ENCODE results near the gene MUC4. TPM values are rescaled to one million over a fixed set of nuclear protein-coding genes. Genes with fewer than 3 reads are reported as not detected.

MUC4 gene
- total and polyA plus RNA-seq, 2 experiments from 2014 or later: 1.3 TPM

- H3K27ac Mint-ChIP-seq: no peak overlapping the region
- TF ChIP-seq ETS1 (IDR thresholded peaks at IDR 0.05) (no peak), EZH2 (IDR thresholded peaks at IDR 0.05; ENCODE audit: low read depth, unreplicated experiment) (no peak), CREB1 (CRISPR knock-in tag; IDR thresholded peaks at IDR 0.05; ENCODE audit: low read depth) (no peak), ZNF462 (CRISPR knock-in tag; IDR thresholded peaks at IDR 0.05) (no peak), EZH2phosphoT487 (IDR thresholded peaks at IDR 0.05; ENCODE audit: unreplicated experiment) (no peak), POLR2AphosphoS5 (IDR thresholded peaks at IDR 0.05; ENCODE audit: low read depth) (no peak), NANOG (IDR thresholded peaks at IDR 0.05; ENCODE audit: borderline replicate concordance) (no peak), ZNF331 (CRISPR knock-in tag; IDR thresholded peaks at IDR 0.05; ENCODE audit: low read depth) (no peak), CTCF (conservative IDR thresholded peaks at IDR 0.05; ENCODE audit: low read depth in 2 of 2) (no peak), JUNB (IDR thresholded peaks at IDR 0.05; ENCODE audit: unreplicated experiment) (no peak), STAT1 (IDR thresholded peaks at IDR 0.05; ENCODE audit: unreplicated experiment) (no peak), REST (IDR thresholded peaks at IDR 0.05; ENCODE audit: unreplicated experiment) (no peak), ZNF114 (CRISPR knock-in tag; IDR thresholded peaks at IDR 0.05) (no peak)
- H3K36me3 Mint-ChIP-seq (ENCODE audit: low read depth): no peaks in the 10 kb centered on the region
These were observed 82.1 kb downstream of the MUC4 start for GRCh38 chr3:195729476-195730251.

More at GRCh38 chr3:195729476-195730251, 82.1 kb downstream of the MUC4 start:
- ATAC-seq (no peak), DNase-seq (ENCODE audit: low spot score) (no peak)
- H3K36me3 ChIP-seq (ENCODE audit: insufficient read depth): no peaks in the 10 kb centered on the region
- no peaks in the 10 kb centered on the region for H3F3A ChIP-seq (replicated peaks; ENCODE audit: low read depth)
- no peaks in the 10 kb centered on the region for H3K9me2 ChIP-seq (ENCODE audit: insufficient read depth)
- H3K27me3 ChIP-seq (ENCODE audit: insufficient read depth): no peaks in the 10 kb centered on the region
- no peak overlapping the region for H2AFZ ChIP-seq
- Mint-ChIP-seq H3K4me3 (no peak overlapping the region), H3K4me1 (no peaks in the 10 kb centered on the region), H3K9me3 (no peaks in the 10 kb centered on the region), H3K27me3 (ENCODE audit: insufficient read depth, low read depth, poor library complexity) (peaks cover 6% of the 10 kb centered on the region)
- no peaks in the 10 kb centered on the region for H4K20me1 ChIP-seq (replicated peaks; ENCODE audit: insufficient read depth)
- H3K4me3 ChIP-seq: no peak overlapping the region
- no peaks in the 10 kb centered on the region for H3K79me2 ChIP-seq (replicated peaks; ENCODE audit: insufficient read depth)
- H3K4me2 ChIP-seq: no peak overlapping the region
- H3K4me1 ChIP-seq (ENCODE audit: insufficient read depth): no peaks in the 10 kb centered on the region
- H3K27ac ChIP-seq (ENCODE audit: low read depth): no peak overlapping the region
